ENCODE data around the gene GPHN. TPM values are rescaled to one million over a fixed set of nuclear protein-coding genes. Genes with fewer than 3 reads are reported as not detected.

The GPHN gene
- total RNA-seq, 1 donor = 8.3 TPM

DNA sequence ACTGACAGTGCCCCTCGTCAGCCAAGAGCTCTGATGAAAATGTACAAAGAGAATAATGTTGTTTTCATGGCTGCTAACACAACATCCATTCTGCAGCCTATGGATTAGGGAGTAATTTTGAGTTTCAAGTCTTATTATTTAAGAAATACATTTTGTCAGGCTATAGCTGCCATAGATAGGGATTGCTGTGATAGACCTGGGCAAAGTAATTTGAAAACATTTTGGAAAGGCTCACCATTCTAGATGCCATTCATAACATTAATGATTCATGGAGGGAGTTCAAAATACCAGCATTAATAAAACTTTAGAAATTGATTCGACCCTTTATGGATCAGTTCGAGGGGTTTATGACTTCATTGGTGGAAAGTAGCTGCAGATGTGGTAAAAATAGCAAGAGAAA is 149.8 kb downstream of the GPHN start:
- no peaks in the 10 kb centered on the region for H3K79me2 ChIP-seq (ENCODE audit: insufficient read depth, low read length)
- H3K27ac ChIP-seq (ENCODE audit: low read depth, low read length) = no peak overlapping the region
- no peak for TF ChIP-seq CTCF (IDR thresholded peaks at IDR 0.05; ENCODE audit: extremely low read depth, low read depth, low read length)
- no peak overlapping the region for H3K4me3 ChIP-seq (ENCODE audit: insufficient read depth, low read length)
- no peaks in the 10 kb centered on the region for H3K4me1 ChIP-seq (ENCODE audit: insufficient read depth, low read length)
- H3K27me3 ChIP-seq (ENCODE audit: insufficient read depth, low read length) = no peaks in the 10 kb centered on the region
- H3K4me2 ChIP-seq (ENCODE audit: insufficient read depth, low read length) = no peak overlapping the region
- H4K20me1 ChIP-seq (ENCODE audit: insufficient read depth, low read length) = no peaks in the 10 kb centered on the region
- no peaks in the 10 kb centered on the region for H3K36me3 ChIP-seq (ENCODE audit: insufficient read depth, low read length)
- H2AFZ ChIP-seq (ENCODE audit: low read length) = no peak overlapping the region
- no peak for DNase-seq (ENCODE audit: insufficient read length, low spot score, missing footprints)
- peaks cover 3% of the 10 kb centered on the region for H3K9me3 ChIP-seq (ENCODE audit: low read depth, low read length)

DNA sequence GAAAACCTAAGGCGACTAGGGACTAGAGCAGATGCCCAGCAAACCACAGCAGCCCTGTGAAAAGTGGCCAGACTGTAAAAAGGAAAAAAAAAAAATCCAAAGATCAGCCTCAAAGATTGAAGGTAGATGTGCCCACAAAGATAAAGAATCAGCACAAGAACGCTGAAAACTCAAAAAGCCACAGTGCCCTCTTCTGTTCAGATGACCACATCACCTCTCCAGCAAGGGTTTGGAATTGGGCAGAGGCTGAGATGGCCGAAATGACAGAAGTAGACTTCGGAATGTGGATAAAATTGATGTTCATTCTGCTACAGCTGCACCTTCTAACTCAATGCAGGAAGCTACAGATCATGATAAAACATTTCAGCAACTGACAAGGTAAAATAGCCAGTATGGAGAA is 154.4 kb downstream of the GPHN start:
- Histone ChIP-seq H2AFZ (ENCODE audit: low read length) (no peak overlapping the region), H3K36me3 (ENCODE audit: insufficient read depth, low read length) (no peaks in the 10 kb centered on the region), H3K4me1 (ENCODE audit: insufficient read depth, low read length) (no peaks in the 10 kb centered on the region), H3K79me2 (ENCODE audit: insufficient read depth, low read length) (no peaks in the 10 kb centered on the region), H4K20me1 (ENCODE audit: insufficient read depth, low read length) (no peaks in the 10 kb centered on the region), H3K4me3 (ENCODE audit: insufficient read depth, low read length) (no peak overlapping the region), H3K27ac (ENCODE audit: low read depth, low read length) (no peak overlapping the region), H3K9me3 (ENCODE audit: low read depth, low read length) (no peaks in the 10 kb centered on the region), H3K27me3 (ENCODE audit: insufficient read depth, low read length) (no peaks in the 10 kb centered on the region), H3K4me2 (ENCODE audit: insufficient read depth, low read length) (no peak overlapping the region)
- DNase-seq (ENCODE audit: insufficient read length, low spot score, missing footprints) = no peak
- peak; percentile 61 for TF ChIP-seq CTCF (IDR thresholded peaks at IDR 0.05; ENCODE audit: extremely low read depth, low read depth, low read length)

GRCh38 chr14:66677780-66678179 is 169.8 kb downstream of the GPHN start:
- H3K9me3 ChIP-seq (ENCODE audit: low read depth, low read length) = no peaks in the 10 kb centered on the region
- H3K4me3 ChIP-seq (ENCODE audit: insufficient read depth, low read length) = no peak overlapping the region
- H3K79me2 ChIP-seq (ENCODE audit: insufficient read depth, low read length) = peaks cover 4% of the 10 kb centered on the region
- no peaks in the 10 kb centered on the region for H3K36me3 ChIP-seq (ENCODE audit: insufficient read depth, low read length)
- no peak overlapping the region for H2AFZ ChIP-seq (ENCODE audit: low read length)
- H3K27ac ChIP-seq (ENCODE audit: low read depth, low read length) = no peak overlapping the region
- H3K27me3 ChIP-seq (ENCODE audit: insufficient read depth, low read length) = no peaks in the 10 kb centered on the region
- no peak overlapping the region for H3K4me2 ChIP-seq (ENCODE audit: insufficient read depth, low read length)
- H3K4me1 ChIP-seq (ENCODE audit: insufficient read depth, low read length) = no peaks in the 10 kb centered on the region
- no peak for TF ChIP-seq CTCF (IDR thresholded peaks at IDR 0.05; ENCODE audit: extremely low read depth, low read depth, low read length)
- no peak for DNase-seq (ENCODE audit: insufficient read length, low spot score, missing footprints)
- H4K20me1 ChIP-seq (ENCODE audit: insufficient read depth, low read length) = no peaks in the 10 kb centered on the region

GRCh38 chr14:66680216-66680615 is 172.3 kb downstream of the GPHN start:
- Histone ChIP-seq H3K36me3 (ENCODE audit: insufficient read depth, low read length) (no peaks in the 10 kb centered on the region), H3K79me2 (ENCODE audit: insufficient read depth, low read length) (peaks cover 4% of the 10 kb centered on the region), H3K4me3 (ENCODE audit: insufficient read depth, low read length) (no peak overlapping the region), H3K4me1 (ENCODE audit: insufficient read depth, low read length) (no peaks in the 10 kb centered on the region), H4K20me1 (ENCODE audit: insufficient read depth, low read length) (no peaks in the 10 kb centered on the region), H3K27ac (ENCODE audit: low read depth, low read length) (no peak overlapping the region), H3K4me2 (ENCODE audit: insufficient read depth, low read length) (no peak overlapping the region), H3K27me3 (ENCODE audit: insufficient read depth, low read length) (no peaks in the 10 kb centered on the region), H3K9me3 (ENCODE audit: low read depth, low read length) (no peaks in the 10 kb centered on the region), H2AFZ (ENCODE audit: low read length) (no peak overlapping the region)
- no peak for DNase-seq (ENCODE audit: insufficient read length, low spot score, missing footprints)
- no peak for TF ChIP-seq CTCF (IDR thresholded peaks at IDR 0.05; ENCODE audit: extremely low read depth, low read depth, low read length)
